ENCODE data around the gene ABHD12. TPM values are rescaled to one million over a fixed set of nuclear protein-coding genes. Genes with fewer than 3 reads are reported as not detected.

The ABHD12 gene
- total and polyA plus RNA-seq, 2 donors (not counting 1 experiment from before 2014, with no cell fraction given): 9.6 to 28.3 TPM

GRCh38 chr20:25278636-25279361 lies 111.8 kb downstream of the ABHD12 start:
- Histone ChIP-seq H3K27me3 (replicated peaks in 1 of 4; ENCODE audit: control extremely low read depth in 1 of 4, control insufficient read depth in 3 of 4, insufficient read depth in 4 of 4, low read length in 3 of 4) (no peaks in the 10 kb centered on the region), H3K27ac (ENCODE audit: low read length in 2 of 2) (no peak overlapping the region), H3K4me1 (ENCODE audit: control insufficient read depth in 2 of 2, insufficient read depth in 2 of 2, low read length in 2 of 2) (peaks cover 25 to 33% of the 10 kb centered on the region in 2 donors), H4K20me1 (ENCODE audit: control insufficient read depth, insufficient read depth, low read length, poor library complexity, severe bottlenecking) (no peaks in the 10 kb centered on the region), H3K79me2 (ENCODE audit: control insufficient read depth, insufficient read depth, low read length) (no peaks in the 10 kb centered on the region), H3K4me3 (ENCODE audit: control extremely low read depth in 1 of 5, extremely low read depth in 1 of 5, insufficient read depth in 1 of 5, low read depth in 2 of 5, low read length in 4 of 5) (no peak overlapping the region), H2AFZ (ENCODE audit: insufficient read depth, low read depth, low read length, poor library complexity, severe bottlenecking) (no peak overlapping the region), H3K9me3 (ENCODE audit: control extremely low read depth in 1 of 3, control insufficient read depth in 2 of 3, insufficient read depth in 1 of 3, low read length in 2 of 3) (no peaks in the 10 kb centered on the region), H3K9ac (ENCODE audit: low read length) (no peak overlapping the region), H3K4me2 (replicated peaks; ENCODE audit: low read depth, low read length, poor library complexity, severe bottlenecking) (no peak overlapping the region), H3K36me3 (replicated peaks in 1 of 2; ENCODE audit: control extremely low read depth in 1 of 2, control insufficient read depth in 1 of 2, extremely low read depth in 1 of 2, insufficient read depth in 2 of 2, low read length in 1 of 2) (peaks cover 0 to 32% of the 10 kb centered on the region in 2 experiments)
- Mint-ChIP-seq H3K27me3 (no peaks in the 10 kb centered on the region), H3K4me1 (peaks cover 29% of the 10 kb centered on the region), H3K4me3 (no peak overlapping the region), H3K9me3 (ENCODE audit: insufficient read depth) (no peaks in the 10 kb centered on the region), H3K27ac (no peak overlapping the region)
- ChIA-PET POLR2A (no interaction called here), CTCF (no interaction called here)
- DNase-seq (no peak), ATAC-seq (ENCODE audit: low read depth) (no peak)
- 96% methylated on average over 26 of the region's 26 CpGs for whole genome bisulfite sequencing (ENCODE audit: insufficient coverage)
- intact Hi-C loops (cut with micrococcal nuclease): no loop called here
- TF ChIP-seq CTCF (IDR thresholded peaks at IDR 0.05) (no peak), EZH2 (IDR thresholded peaks at IDR 0.05; ENCODE audit: borderline replicate concordance, insufficient read depth, low read depth, low read length, poor library complexity, severe bottlenecking) (no peak)

GRCh38 chr20:25277941-25278521 lies 112.6 kb downstream of the ABHD12 start:
- no peak overlapping the region for H2AFZ ChIP-seq (ENCODE audit: insufficient read depth, low read depth, low read length, poor library complexity, severe bottlenecking)
- Mint-ChIP-seq H3K27me3 (no peaks in the 10 kb centered on the region), H3K4me3 (no peak overlapping the region), H3K27ac (no peak overlapping the region), H3K9me3 (ENCODE audit: insufficient read depth) (no peaks in the 10 kb centered on the region), H3K4me1 (peaks cover 29% of the 10 kb centered on the region)
- peaks cover 25 to 33% of the 10 kb centered on the region in 2 donors for H3K4me1 ChIP-seq (ENCODE audit: control insufficient read depth in 2 of 2, insufficient read depth in 2 of 2, low read length in 2 of 2)
- ChIA-PET CTCF (no interaction called here), POLR2A (no interaction called here)
- H3K27me3 ChIP-seq (replicated peaks in 1 of 4; ENCODE audit: control extremely low read depth in 1 of 4, control insufficient read depth in 3 of 4, insufficient read depth in 4 of 4, low read length in 3 of 4): no peaks in the 10 kb centered on the region
- ATAC-seq (ENCODE audit: low read depth) (no peak), DNase-seq (no peak)
- no peaks in the 10 kb centered on the region for H3K9me3 ChIP-seq (ENCODE audit: control extremely low read depth in 1 of 3, control insufficient read depth in 2 of 3, insufficient read depth in 1 of 3, low read length in 2 of 3)
- no peaks in the 10 kb centered on the region for H3K79me2 ChIP-seq (ENCODE audit: control insufficient read depth, insufficient read depth, low read length)
- H3K4me2 ChIP-seq (replicated peaks; ENCODE audit: low read depth, low read length, poor library complexity, severe bottlenecking): no peak overlapping the region
- peaks cover 0 to 31% of the 10 kb centered on the region in 2 experiments for H3K36me3 ChIP-seq (replicated peaks in 1 of 2; ENCODE audit: control extremely low read depth in 1 of 2, control insufficient read depth in 1 of 2, extremely low read depth in 1 of 2, insufficient read depth in 2 of 2, low read length in 1 of 2)
- 99% methylated on average over 19 of the region's 19 CpGs for WGBS (ENCODE audit: insufficient coverage)
- H3K4me3 ChIP-seq (ENCODE audit: control extremely low read depth in 1 of 5, extremely low read depth in 1 of 5, insufficient read depth in 1 of 5, low read depth in 2 of 5, low read length in 4 of 5): no peak overlapping the region
- no peak overlapping the region for H3K9ac ChIP-seq (ENCODE audit: low read length)
- no peak for TF ChIP-seq CTCF (IDR thresholded peaks at IDR 0.05)
- TF ChIP-seq EZH2 (IDR thresholded peaks at IDR 0.05; ENCODE audit: borderline replicate concordance, insufficient read depth, low read depth, low read length, poor library complexity, severe bottlenecking): no peak
- intact Hi-C loops (cut with micrococcal nuclease): no loop called here
- H3K27ac ChIP-seq (ENCODE audit: low read length in 2 of 2): no peak overlapping the region
- no peaks in the 10 kb centered on the region for H4K20me1 ChIP-seq (ENCODE audit: control insufficient read depth, insufficient read depth, low read length, poor library complexity, severe bottlenecking)
